IMR-90 (cell line): ENCODE measurements around the gene MAPRE2. TPM values are rescaled to one million over a fixed set of nuclear protein-coding genes. Genes with fewer than 3 reads are reported as not detected.

Experiments
- ATAC-seq: fragments of 200-7000 bp; cut with Tn5 transposase; 2 replicates; pipeline ENCODE4 v1.9.1; 2020; ENCODE audit warnings: low read depth, mild to moderate bottlenecking, moderate library complexity
- BruUV-seq: library from RNA; stranded (reverse); fragments of 400-500 nt; replicated peaks from 2 replicates; lab custom pipeline; 2021; lab: Mats Ljungman, UMichigan
- CTCF ChIA-PET: fragments of 300-600 bp; formaldehyde crosslinking; extraction: SDS; loops from one replicate; lab custom pipeline; 2021; ENCODE audit warnings: antibody characterized with exemption; lab: Yijun Ruan, JAX
- POLR2A ChIA-PET: fragments of 300-600 bp; sonication (Branson Sonifier 250); formaldehyde crosslinking; loops from one replicate; lab custom pipeline; 2022; ENCODE audit warnings: antibody characterized with exemption; ENCODE audit not compliant: unreplicated experiment; lab: Charles Lee
- DNase-seq: peaks from one replicate; pipeline ENCODE4 v3.0.0; 2013
- H2AFZ ChIP-seq: replicated peaks from 2 replicates; pipeline ENCODE3; 2013; ENCODE audit warnings: low read length, mild to moderate bottlenecking; ENCODE audit not compliant: poor library complexity
- H2AK5ac ChIP-seq: 2 replicates; pipeline ENCODE4 v1.6.1; 2013; ENCODE audit warnings: low read depth, low read length, inconsistent platforms
- H2AK9ac ChIP-seq: replicated peaks from 2 replicates; pipeline ENCODE3; 2013; ENCODE audit warnings: mild to moderate bottlenecking, low read depth, low read length, moderate library complexity; ENCODE audit not compliant: poor library complexity
- H2BK120ac ChIP-seq: 2 replicates; pipeline ENCODE4 v1.6.1; 2013; ENCODE audit warnings: low read depth, low read length, inconsistent platforms
- H2BK15ac ChIP-seq: 3 replicates; pipeline ENCODE4 v1.6.1; 2013; ENCODE audit warnings: low read depth, low read length, inconsistent platforms
- H2BK20ac ChIP-seq: 2 replicates; pipeline ENCODE4 v1.6.1; 2013; ENCODE audit warnings: low read depth, mild to moderate bottlenecking, inconsistent platforms, low read length, moderate library complexity
- H2BK5ac ChIP-seq: 2 replicates; pipeline ENCODE4 v1.6.1; 2013; ENCODE audit warnings: mild to moderate bottlenecking, low read depth, low read length, inconsistent platforms; ENCODE audit not compliant: poor library complexity, severe bottlenecking
- H3K14ac ChIP-seq: replicated peaks from 2 replicates; pipeline ENCODE4 v1.6.1; 2013; ENCODE audit warnings: low read depth, low read length, inconsistent platforms
- H3K18ac ChIP-seq: 2 replicates; pipeline ENCODE4 v1.6.1; 2013; ENCODE audit warnings: low read depth, low read length, control low read depth
- H3K23ac ChIP-seq: 2 replicates; pipeline ENCODE4 v1.6.1; 2013; ENCODE audit warnings: low read depth, low read length, inconsistent platforms
- H3K27ac ChIP-seq: 2 replicates; pipeline ENCODE4 v1.5.1; 2013; ENCODE audit warnings: mild to moderate bottlenecking, control low read depth, low read length; ENCODE audit not compliant: insufficient read depth
- H3K27me3 ChIP-seq: 2 replicates; pipeline ENCODE4 v1.6.1; 2013; ENCODE audit warnings: low read length; ENCODE audit not compliant: control insufficient read depth, insufficient read depth
- H3K36me3 ChIP-seq: 2 replicates; pipeline ENCODE4 v1.6.1; 2013; ENCODE audit warnings: low read length, mixed read lengths; ENCODE audit not compliant: control insufficient read depth, insufficient read depth
- H3K4ac ChIP-seq: 2 replicates; pipeline ENCODE4 v1.6.1; 2013; ENCODE audit warnings: low read depth, low read length, inconsistent platforms
- H3K4me1 ChIP-seq: 2 replicates; pipeline ENCODE4 v1.6.1; 2013; ENCODE audit warnings: low read length, mixed read lengths; ENCODE audit not compliant: control insufficient read depth, insufficient read depth
- H3K4me2 ChIP-seq: 2 replicates; pipeline ENCODE4 v1.6.1; 2013; ENCODE audit warnings: low read depth, mild to moderate bottlenecking, control low read depth, low read length, moderate library complexity
- H3K4me3 ChIP-seq: 2 replicates; pipeline ENCODE4 v1.5.1; 2013; ENCODE audit warnings: low read depth, mild to moderate bottlenecking, control low read depth, low read length, moderate library complexity; ENCODE audit not compliant: insufficient read depth
- H3K56ac ChIP-seq: 2 replicates; pipeline ENCODE4 v1.6.1; 2013; ENCODE audit warnings: low read length, inconsistent platforms; ENCODE audit not compliant: insufficient read depth; ENCODE audit errors: extremely low read depth
- H3K79me1 ChIP-seq, 2 experiments: 2 replicates each; pipeline ENCODE4 v1.6.1; 2013; ENCODE audit warnings: low read length in 2 of 2, inconsistent platforms in 1 of 2, low read depth in 1 of 2
- H3K9ac ChIP-seq: 2 replicates; pipeline ENCODE4 v1.6.1; 2013; ENCODE audit warnings: low read depth, low read length, control low read depth
- H3K9me1 ChIP-seq: 2 replicates; pipeline ENCODE4 v1.6.1; 2013; ENCODE audit warnings: low read length, inconsistent platforms; ENCODE audit not compliant: insufficient read depth
- H3K9me3 ChIP-seq: 2 replicates; pipeline ENCODE4 v1.6.1; 2013; ENCODE audit warnings: low read length; ENCODE audit not compliant: control insufficient read depth, insufficient read depth
- H4K20me1 ChIP-seq: 2 replicates; pipeline ENCODE4 v1.6.1; 2013; ENCODE audit warnings: low read length, inconsistent platforms; ENCODE audit not compliant: insufficient read depth
- H4K5ac ChIP-seq: 2 replicates; pipeline ENCODE4 v1.6.1; 2013; ENCODE audit warnings: mild to moderate bottlenecking, low read depth, low read length, control low read depth
- H4K8ac ChIP-seq, 2 experiments: 2 replicates each; pipeline ENCODE4 v1.6.1; 2013; ENCODE audit warnings: low read depth in 2 of 2, low read length in 2 of 2, control low read depth in 1 of 2, inconsistent platforms in 1 of 2
- H4K91ac ChIP-seq: 2 replicates; pipeline ENCODE4 v1.6.1; 2013; ENCODE audit warnings: low read depth, low read length, inconsistent platforms; ENCODE audit not compliant: insufficient read depth
- CEBPB ChIP-seq: IDR thresholded peaks from 2 replicates; pipeline ENCODE4 v1.6.1; 2012; ENCODE audit warnings: low read depth, low read length, improper control_type of control experiment
- RFX5 ChIP-seq: IDR thresholded peaks from 2 replicates; pipeline ENCODE4 v1.8.0; 2012; ENCODE audit warnings: low read depth, mild to moderate bottlenecking, low read length, moderate library complexity
- WGBS, 2 experiments: methylation state at CpG; one replicate each; pipeline versions ENCODE4 v1.1.5 to v1.1.7; 2013; ENCODE audit warnings: missing lambda C conversion rate in 2 of 2; ENCODE audit not compliant: insufficient read length in 1 of 2; ENCODE audit errors: extremely low coverage in 2 of 2; 5-methylcytosine and 5-hydroxymethylcytosine counted together
- dilution Hi-C: fragments of 300-500 bp; cut with HindIII; formaldehyde crosslinking; loops from one replicate; pipeline ENCODE4 v1.14.3; 2018; ENCODE audit warnings: low sequenced_read_pairs; ENCODE audit not compliant: unreplicated experiment
- in situ Hi-C: fragments of 300-500 bp; cut with MboI; formaldehyde crosslinking; loops from 3 replicates; pipeline ENCODE4 v1.14.3; 2019; ENCODE audit warnings: low sequenced_read_pairs, inconsistent platforms, mixed read lengths
- intact Hi-C: fragments of 100-400 bp; cut with micrococcal nuclease; formaldehyde crosslinking; loops from 2 replicates; pipeline ENCODE4 v1.10.0; 2022
- polyA plus RNA-seq, 3 experiments: library from polyadenylated mRNA; depleted of rRNA; stranded (reverse); fragments of >200 nt; gene quantifications; 2 replicates each; pipeline ENCODE4 v1.2.3, GENCODE V29; 2012; ENCODE audit warnings: low replicate concordance in 1 of 3
- total RNA-seq: library from RNA; depleted of rRNA; stranded (reverse); fragments of >200 nt; gene quantifications from 2 replicates; pipeline ENCODE4 v1.2.3, GENCODE V29; 2012

Gene MAPRE2
- total and polyA plus RNA-seq, 2 of the 4 experiments (the other 2 are of a cell fraction), result 19.6 to 23.8 TPM

GRCh38 chr18:35050705-35051195 lies 9.5 kb downstream of the MAPRE2 start:
- ChIA-PET POLR2A (no interaction called here), CTCF (no interaction called here)
- ATAC-seq (peak; percentile 51; the same call in 1 of the 2 replicates), DNase-seq (no peak)
- no peak overlapping the region for H2BK20ac ChIP-seq
- peaks cover 6% of the 10 kb centered on the region for H3K9me1 ChIP-seq
- no peak overlapping the region for H2BK120ac ChIP-seq
- H3K27me3 ChIP-seq, result no peaks in the 10 kb centered on the region
- BruUV-seq, result no TSS peak
- H3K27ac ChIP-seq, result no peak overlapping the region
- H2BK15ac ChIP-seq, result no peak overlapping the region
- no peak overlapping the region for H3K4me3 ChIP-seq
- H3K14ac ChIP-seq, result peak overlapping the region; percentile 26; the same call in 1 of the 2 replicates
- H4K5ac ChIP-seq, result no peak overlapping the region
- no peak overlapping the region for H3K18ac ChIP-seq
- no peak overlapping the region for H3K56ac ChIP-seq
- H3K4ac ChIP-seq, result no peak overlapping the region
- in situ Hi-C loops (no loop called here), dilution Hi-C loops (no loop called here), intact Hi-C loops (no loop called here)
- H3K4me1 ChIP-seq, result peaks cover 7% of the 10 kb centered on the region
- H4K91ac ChIP-seq, result no peak overlapping the region
- WGBS, 2 experiments, result 80% methylated on average over 1 of the region's 2 CpGs; no CpG with 5 or more reads in 1 of the 2 experiments
- H3K4me2 ChIP-seq, result peak overlapping the region; percentile 46; the same call in 1 of the 2 replicates
- H3K79me1 ChIP-seq, result peaks cover 3 to 34% of the 10 kb centered on the region in 2 experiments; a peak in 3 of 4 replicates
- no peak overlapping the region for H2AFZ ChIP-seq
- TF ChIP-seq RFX5 (no peak), CEBPB (0 out of 2 replicates have a peak, but pooled peaks have one; percentile 4)
- no peak overlapping the region for H3K9ac ChIP-seq
- no peak overlapping the region for H2AK9ac ChIP-seq
- H2BK5ac ChIP-seq, result no peak overlapping the region
- no peak overlapping the region; a peak in 1 of 4 replicates for H4K8ac ChIP-seq
- H4K20me1 ChIP-seq, result no peaks in the 10 kb centered on the region
- H3K9me3 ChIP-seq, result no peaks in the 10 kb centered on the region
- H2AK5ac ChIP-seq, result no peak overlapping the region
- no peaks in the 10 kb centered on the region for H3K36me3 ChIP-seq
- H3K23ac ChIP-seq, result no peak overlapping the region
